MM.1S (cell line): ENCODE data around the gene CEACAM19.

Experiments used
- EZH2phosphoT487 ChIP-seq: fragments of 300-600 bp; sonication (generic); IDR thresholded peaks from 2 replicates; pipeline ENCODE4 v1.6.1; 2018; ENCODE audit warnings: antibody characterized with exemption, low read length
- TF ChIP-seq, protein P1 (sequence below): fragments of 300-600 bp; sonication (generic); IDR thresholded peaks from 2 replicates; pipeline ENCODE4 v1.5.1; 2016; ENCODE audit warnings: antibody characterized with exemption, low read length, mixed read lengths

DNA sequence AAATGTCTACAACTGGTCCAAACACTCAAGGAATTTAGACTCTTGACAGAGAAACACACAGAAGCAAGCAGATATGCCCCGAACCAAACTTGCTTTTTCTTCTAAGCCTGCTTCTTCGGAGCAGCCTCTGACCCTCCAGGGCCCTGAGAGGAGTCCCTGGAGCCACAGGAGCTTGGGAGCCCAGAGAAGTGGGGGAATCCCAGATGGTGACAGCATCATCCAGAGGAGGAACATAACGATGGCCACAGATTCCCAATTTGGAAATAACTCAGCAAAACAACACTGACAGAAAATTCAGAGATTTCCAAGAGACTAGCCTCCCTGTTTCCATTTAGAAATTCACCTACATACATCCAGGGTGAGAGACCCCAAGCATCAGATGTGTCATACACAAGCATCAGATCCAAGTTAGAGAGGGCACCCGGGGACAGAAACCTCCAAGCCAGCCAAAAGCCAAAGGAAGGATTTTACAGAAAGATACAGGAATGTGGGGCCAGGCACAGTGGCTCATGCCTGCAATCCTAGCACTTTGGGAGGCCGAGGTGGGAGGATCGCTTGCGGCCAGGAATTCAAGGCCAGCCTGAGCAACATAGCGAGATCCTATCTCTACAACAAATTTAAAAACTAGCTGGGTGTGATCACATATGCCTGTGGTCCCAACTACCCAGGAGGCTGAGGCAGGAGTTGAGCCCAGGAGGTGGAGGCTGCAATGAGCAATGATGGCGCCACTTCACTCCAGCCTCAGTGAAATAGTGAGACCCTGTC, 29.6 kb upstream of the CEACAM19 start:
- TF ChIP-seq, protein P1, sequence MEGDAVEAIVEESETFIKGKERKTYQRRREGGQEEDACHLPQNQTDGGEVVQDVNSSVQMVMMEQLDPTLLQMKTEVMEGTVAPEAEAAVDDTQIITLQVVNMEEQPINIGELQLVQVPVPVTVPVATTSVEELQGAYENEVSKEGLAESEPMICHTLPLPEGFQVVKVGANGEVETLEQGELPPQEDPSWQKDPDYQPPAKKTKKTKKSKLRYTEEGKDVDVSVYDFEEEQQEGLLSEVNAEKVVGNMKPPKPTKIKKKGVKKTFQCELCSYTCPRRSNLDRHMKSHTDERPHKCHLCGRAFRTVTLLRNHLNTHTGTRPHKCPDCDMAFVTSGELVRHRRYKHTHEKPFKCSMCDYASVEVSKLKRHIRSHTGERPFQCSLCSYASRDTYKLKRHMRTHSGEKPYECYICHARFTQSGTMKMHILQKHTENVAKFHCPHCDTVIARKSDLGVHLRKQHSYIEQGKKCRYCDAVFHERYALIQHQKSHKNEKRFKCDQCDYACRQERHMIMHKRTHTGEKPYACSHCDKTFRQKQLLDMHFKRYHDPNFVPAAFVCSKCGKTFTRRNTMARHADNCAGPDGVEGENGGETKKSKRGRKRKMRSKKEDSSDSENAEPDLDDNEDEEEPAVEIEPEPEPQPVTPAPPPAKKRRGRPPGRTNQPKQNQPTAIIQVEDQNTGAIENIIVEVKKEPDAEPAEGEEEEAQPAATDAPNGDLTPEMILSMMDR: no peak
- TF ChIP-seq EZH2phosphoT487: no peak
